ENCODE results near the gene PHETA2.
"Not testable (repeated sequence)": the region's sequence is repeated elsewhere in the genome, so short reads cannot be mapped to it uniquely, and the experiment has no call there.

The PHETA2 gene

GRCh38 chr22:42101199-42101598, 27.2 kb downstream of the PHETA2 start:
- no peak for DNase-seq (ENCODE audit: low read depth in 2 of 2, low spot score in 1 of 2)

GRCh38 chr22:42104332-42104860, 30.3 kb downstream of the PHETA2 start:
- DNase-seq (ENCODE audit: low read depth in 2 of 2, low spot score in 1 of 2): not testable (repeated sequence)

- no peak for DNase-seq (ENCODE audit: low read depth in 2 of 2, low spot score in 1 of 2)
Observed at GRCh38 chr22:42108848-42109247, 34.8 kb downstream of the PHETA2 start.

GRCh38 chr22:42111798-42112197, 37.8 kb downstream of the PHETA2 start:
- no peak for DNase-seq (ENCODE audit: low read depth in 2 of 2, low spot score in 1 of 2)

- not testable (repeated sequence) for DNase-seq (ENCODE audit: low read depth in 2 of 2, low spot score in 1 of 2)
Observed at GRCh38 chr22:42112793-42113192, 38.7 kb downstream of the PHETA2 start.

- DNase-seq (ENCODE audit: low read depth in 2 of 2, low spot score in 1 of 2): no peak
Observed at GRCh38 chr22:42114721-42115120, 40.7 kb downstream of the PHETA2 start.

- DNase-seq (ENCODE audit: low read depth in 2 of 2, low spot score in 1 of 2): not testable (repeated sequence)
Observed at GRCh38 chr22:42115420-42115830, 41.4 kb downstream of the PHETA2 start.

GRCh38 chr22:42116848-42117424, 42.9 kb downstream of the PHETA2 start:
- no peak for DNase-seq (ENCODE audit: low read depth in 2 of 2, low spot score in 1 of 2)

GRCh38 chr22:42120231-42121021, 46.4 kb downstream of the PHETA2 start:
- not testable (repeated sequence) for DNase-seq (ENCODE audit: low read depth in 2 of 2, low spot score in 1 of 2)

- DNase-seq (ENCODE audit: low read depth in 2 of 2, low spot score in 1 of 2): not testable (repeated sequence)
Observed at GRCh38 chr22:42123529-42123928, 49.5 kb downstream of the PHETA2 start.

GRCh38 chr22:42127606-42128005, 53.6 kb downstream of the PHETA2 start:
- no peak for DNase-seq (ENCODE audit: low read depth in 2 of 2, low spot score in 1 of 2)

- not testable (repeated sequence) for DNase-seq (ENCODE audit: low read depth in 2 of 2, low spot score in 1 of 2)
Observed at GRCh38 chr22:42128007-42128406, 54.0 kb downstream of the PHETA2 start.
